ENCODE results near the gene ADARB2.

DNA sequence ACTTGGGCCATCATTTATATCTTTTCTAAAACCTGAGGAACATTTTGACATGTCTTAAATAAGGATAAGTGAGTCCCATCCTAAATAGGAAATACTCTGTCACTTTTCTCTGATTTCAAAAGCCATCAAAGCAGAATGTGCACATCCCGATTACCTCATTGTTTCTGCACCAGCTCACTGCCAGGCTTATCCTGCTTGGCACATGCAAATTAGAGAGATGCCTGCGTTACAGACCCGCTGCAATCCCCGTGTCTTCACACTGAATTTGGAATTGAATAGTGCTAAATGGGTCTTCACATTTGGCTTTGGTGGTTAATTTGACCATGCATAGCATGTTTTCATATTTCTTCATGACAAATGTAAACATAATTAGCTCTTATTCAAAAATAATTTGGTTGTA, 401.7 kb downstream of the ADARB2 start:
- TF ChIP-seq, protein P1, sequence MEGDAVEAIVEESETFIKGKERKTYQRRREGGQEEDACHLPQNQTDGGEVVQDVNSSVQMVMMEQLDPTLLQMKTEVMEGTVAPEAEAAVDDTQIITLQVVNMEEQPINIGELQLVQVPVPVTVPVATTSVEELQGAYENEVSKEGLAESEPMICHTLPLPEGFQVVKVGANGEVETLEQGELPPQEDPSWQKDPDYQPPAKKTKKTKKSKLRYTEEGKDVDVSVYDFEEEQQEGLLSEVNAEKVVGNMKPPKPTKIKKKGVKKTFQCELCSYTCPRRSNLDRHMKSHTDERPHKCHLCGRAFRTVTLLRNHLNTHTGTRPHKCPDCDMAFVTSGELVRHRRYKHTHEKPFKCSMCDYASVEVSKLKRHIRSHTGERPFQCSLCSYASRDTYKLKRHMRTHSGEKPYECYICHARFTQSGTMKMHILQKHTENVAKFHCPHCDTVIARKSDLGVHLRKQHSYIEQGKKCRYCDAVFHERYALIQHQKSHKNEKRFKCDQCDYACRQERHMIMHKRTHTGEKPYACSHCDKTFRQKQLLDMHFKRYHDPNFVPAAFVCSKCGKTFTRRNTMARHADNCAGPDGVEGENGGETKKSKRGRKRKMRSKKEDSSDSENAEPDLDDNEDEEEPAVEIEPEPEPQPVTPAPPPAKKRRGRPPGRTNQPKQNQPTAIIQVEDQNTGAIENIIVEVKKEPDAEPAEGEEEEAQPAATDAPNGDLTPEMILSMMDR (IDR thresholded peaks at IDR 0.05) = no peak
- TF ChIP-seq POLR2AphosphoS5 (IDR thresholded peaks at IDR 0.05; ENCODE audit: low read depth, low read length) (no peak), TCF12 (IDR thresholded peaks at IDR 0.05) (no peak), CHD2 (IDR thresholded peaks at IDR 0.05; ENCODE audit: low read length, partially characterized antibody) (no peak)
